ENCODE measurements around the gene MSI2. TPM values are rescaled to one million over a fixed set of nuclear protein-coding genes. Genes with fewer than 3 reads are reported as not detected.

MSI2 gene
- total and polyA plus RNA-seq, 2 donors (not counting 3 experiments of a cell fraction or from before 2014, with no cell fraction given): 20.9 to 59.3 TPM

GRCh38 chr17:57654040-57654775, 397.9 kb downstream of the MSI2 start:
- H3K9ac ChIP-seq (replicated peaks; ENCODE audit: extremely low read depth, insufficient read depth, low read length): no peak overlapping the region
- no peaks in the 10 kb centered on the region for H3K79me2 ChIP-seq (ENCODE audit: control insufficient read depth, insufficient read depth, low read length)
- no peaks in the 10 kb centered on the region for H3K4me1 ChIP-seq (ENCODE audit: control insufficient read depth, extremely low read depth, insufficient read depth, low read length)
- no TSS peak for BruUV-seq (replicated peaks)
- dilution Hi-C loops (cut with MboI; ENCODE audit: extremely low pct_ligation_motif_present, low sequenced_read_pairs): no loop called here
- no peak for FAIRE-seq
- H2AFZ ChIP-seq (ENCODE audit: low read depth, low read length): no peak overlapping the region
- H4K20me1 ChIP-seq (replicated peaks; ENCODE audit: control insufficient read depth, extremely low read depth, insufficient read depth, low read length): no peaks in the 10 kb centered on the region
- POLR2A ChIA-PET: no interaction called here
- H3K36me3 ChIP-seq (ENCODE audit: control insufficient read depth in 2 of 2, extremely low read depth in 1 of 2, insufficient read depth in 2 of 2, low read length in 2 of 2): no peaks in the 10 kb centered on the region
- DNase-seq (ENCODE audit: low read depth, low spot score): no peak
- H3K4me3 ChIP-seq (replicated peaks in 1 of 3; ENCODE audit: insufficient read depth in 1 of 3, low read depth in 1 of 3, low read length in 3 of 3): no peak overlapping the region
- no peaks in the 10 kb centered on the region for H3K27me3 ChIP-seq (ENCODE audit: control insufficient read depth in 2 of 2, insufficient read depth in 2 of 2, low read length in 2 of 2)
- H3K4me2 ChIP-seq (ENCODE audit: insufficient read depth, low read length): no peak overlapping the region
- no peak overlapping the region for H3K27ac ChIP-seq (ENCODE audit: insufficient read depth, low read depth, low read length)
- intact Hi-C loops (cut with micrococcal nuclease): no loop called here
- TF ChIP-seq FOS (IDR thresholded peaks at IDR 0.05; ENCODE audit: borderline replicate concordance, insufficient read depth, low read length): no peak
- TF ChIP-seq, protein P1, sequence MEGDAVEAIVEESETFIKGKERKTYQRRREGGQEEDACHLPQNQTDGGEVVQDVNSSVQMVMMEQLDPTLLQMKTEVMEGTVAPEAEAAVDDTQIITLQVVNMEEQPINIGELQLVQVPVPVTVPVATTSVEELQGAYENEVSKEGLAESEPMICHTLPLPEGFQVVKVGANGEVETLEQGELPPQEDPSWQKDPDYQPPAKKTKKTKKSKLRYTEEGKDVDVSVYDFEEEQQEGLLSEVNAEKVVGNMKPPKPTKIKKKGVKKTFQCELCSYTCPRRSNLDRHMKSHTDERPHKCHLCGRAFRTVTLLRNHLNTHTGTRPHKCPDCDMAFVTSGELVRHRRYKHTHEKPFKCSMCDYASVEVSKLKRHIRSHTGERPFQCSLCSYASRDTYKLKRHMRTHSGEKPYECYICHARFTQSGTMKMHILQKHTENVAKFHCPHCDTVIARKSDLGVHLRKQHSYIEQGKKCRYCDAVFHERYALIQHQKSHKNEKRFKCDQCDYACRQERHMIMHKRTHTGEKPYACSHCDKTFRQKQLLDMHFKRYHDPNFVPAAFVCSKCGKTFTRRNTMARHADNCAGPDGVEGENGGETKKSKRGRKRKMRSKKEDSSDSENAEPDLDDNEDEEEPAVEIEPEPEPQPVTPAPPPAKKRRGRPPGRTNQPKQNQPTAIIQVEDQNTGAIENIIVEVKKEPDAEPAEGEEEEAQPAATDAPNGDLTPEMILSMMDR (IDR thresholded peaks at IDR 0.05; ENCODE audit: extremely low read depth in 1 of 2, insufficient read depth in 1 of 2, low read depth in 1 of 2, low read length in 2 of 2): no peak
- no peak for TF ChIP-seq EZH2 (IDR thresholded peaks at IDR 0.05; ENCODE audit: borderline replicate concordance, low read depth, low read length, severe bottlenecking)
- no peak for TF ChIP-seq GATA2 (IDR thresholded peaks at IDR 0.05; ENCODE audit: insufficient read depth, insufficient read length, low read depth, low read length)
- no peak for TF ChIP-seq MAX (IDR thresholded peaks at IDR 0.05; ENCODE audit: insufficient read depth, insufficient read length)
- no peak for TF ChIP-seq POLR2A (IDR thresholded peaks at IDR 0.05; ENCODE audit: low read depth, low read length)
- no peak for TF ChIP-seq JUN (IDR thresholded peaks at IDR 0.05; ENCODE audit: borderline replicate concordance, insufficient read depth, insufficient read length, low read depth)
- no peak for TF ChIP-seq MYC (IDR thresholded peaks at IDR 0.05; ENCODE audit: low read depth, low read length)
- TF ChIP-seq POLR2AphosphoS5 (IDR thresholded peaks at IDR 0.05; ENCODE audit: insufficient read depth, low read depth, low read length): no peak
- no peaks in the 10 kb centered on the region for H3K9me3 ChIP-seq (replicated peaks; ENCODE audit: control insufficient read depth, insufficient read depth, low read length)
- CTCF ChIA-PET: interaction anchor here (0.7 to 1.6 kb wide), 3 partner anchors 9 to 22 kb away, joined by 3 to 5 read pairs (median 4); no protein-coding TSS in a partner anchor
- no peaks in the 10 kb centered on the region for H3K9me1 ChIP-seq (replicated peaks; ENCODE audit: control insufficient read depth, extremely low read depth, insufficient read depth, low read length)

All from endothelial cell of umbilical vein (primary cell).